ENCODE data around the gene BATF2.

DNA sequence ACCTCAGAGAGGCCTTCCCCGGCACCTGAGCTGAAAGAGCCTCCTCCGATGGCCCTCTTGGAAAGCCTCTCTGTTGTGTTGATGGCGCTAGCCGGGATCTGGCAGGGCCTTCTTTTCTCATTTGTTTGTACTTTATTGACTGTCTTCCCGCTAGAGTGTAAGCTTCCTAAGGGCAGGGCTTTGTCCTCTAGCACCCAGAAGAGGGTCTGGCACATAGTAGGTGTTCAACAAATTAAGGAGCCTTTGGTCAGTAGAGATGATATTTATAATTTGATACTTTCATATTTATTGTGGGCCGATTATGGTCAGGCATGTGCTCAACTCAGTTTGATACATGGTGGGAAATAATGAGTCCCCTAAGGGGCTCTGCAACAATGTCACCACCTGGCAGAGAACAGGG, 21.2 kb upstream of the BATF2 start:
- TF ChIP-seq POLR2A (IDR thresholded peaks at IDR 0.05) (no peak), EP300 (IDR thresholded peaks at IDR 0.05) (no peak)
- TF ChIP-seq, protein P1, sequence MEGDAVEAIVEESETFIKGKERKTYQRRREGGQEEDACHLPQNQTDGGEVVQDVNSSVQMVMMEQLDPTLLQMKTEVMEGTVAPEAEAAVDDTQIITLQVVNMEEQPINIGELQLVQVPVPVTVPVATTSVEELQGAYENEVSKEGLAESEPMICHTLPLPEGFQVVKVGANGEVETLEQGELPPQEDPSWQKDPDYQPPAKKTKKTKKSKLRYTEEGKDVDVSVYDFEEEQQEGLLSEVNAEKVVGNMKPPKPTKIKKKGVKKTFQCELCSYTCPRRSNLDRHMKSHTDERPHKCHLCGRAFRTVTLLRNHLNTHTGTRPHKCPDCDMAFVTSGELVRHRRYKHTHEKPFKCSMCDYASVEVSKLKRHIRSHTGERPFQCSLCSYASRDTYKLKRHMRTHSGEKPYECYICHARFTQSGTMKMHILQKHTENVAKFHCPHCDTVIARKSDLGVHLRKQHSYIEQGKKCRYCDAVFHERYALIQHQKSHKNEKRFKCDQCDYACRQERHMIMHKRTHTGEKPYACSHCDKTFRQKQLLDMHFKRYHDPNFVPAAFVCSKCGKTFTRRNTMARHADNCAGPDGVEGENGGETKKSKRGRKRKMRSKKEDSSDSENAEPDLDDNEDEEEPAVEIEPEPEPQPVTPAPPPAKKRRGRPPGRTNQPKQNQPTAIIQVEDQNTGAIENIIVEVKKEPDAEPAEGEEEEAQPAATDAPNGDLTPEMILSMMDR (IDR thresholded peaks at IDR 0.05): no peak

Measured in ovary (tissue), 3 donors.